Fibroblast of lung (primary cell): ENCODE data around the gene BRD1.

ENCODE experiments used
- EZH2 ChIP-seq: IDR thresholded peaks from 2 replicates; pipeline ENCODE4 v1.5.1; 2012; ENCODE audit warnings: low read length, control low read depth, mild to moderate bottlenecking; ENCODE audit errors: missing control alignments
- TF ChIP-seq, protein P1 (sequence below), 2 donors: IDR thresholded peaks in 1 of 2; conservative IDR thresholded peaks in 1 of 2; 1 replicate in 1 of 2; 2 replicates in 1 of 2; pipeline ENCODE4 v1.5.1; 2011 to 2012; ENCODE audit warnings: low read length in 2 of 2, control low read depth in 1 of 2, inconsistent platforms in 1 of 2, low read depth in 1 of 2, mild to moderate bottlenecking in 1 of 2

DNA sequence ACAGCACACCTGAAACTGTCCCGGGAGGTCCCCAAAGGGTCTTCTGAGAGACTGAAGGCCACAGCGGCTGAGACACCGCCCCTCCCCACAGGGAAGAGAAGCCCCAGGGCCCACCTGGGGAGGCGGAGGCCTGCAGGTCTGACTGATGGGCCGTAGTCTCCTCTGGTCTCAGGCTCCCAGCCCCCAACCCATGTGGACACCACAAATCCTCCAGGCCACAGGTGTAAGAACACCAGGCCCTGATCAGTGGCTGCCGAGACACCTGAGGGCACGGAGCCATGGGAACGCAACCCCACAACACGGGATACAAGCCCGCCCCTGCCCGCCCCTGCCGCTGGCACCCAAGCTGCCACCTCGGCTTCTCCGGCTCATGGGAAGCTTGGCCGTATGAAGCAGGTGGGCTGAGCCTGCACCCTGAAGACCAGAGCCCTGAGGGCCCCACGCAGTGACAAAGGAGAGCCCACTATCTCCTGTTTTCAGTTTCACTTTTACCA, 46.3 kb downstream of the BRD1 start:
- TF ChIP-seq, protein P1, sequence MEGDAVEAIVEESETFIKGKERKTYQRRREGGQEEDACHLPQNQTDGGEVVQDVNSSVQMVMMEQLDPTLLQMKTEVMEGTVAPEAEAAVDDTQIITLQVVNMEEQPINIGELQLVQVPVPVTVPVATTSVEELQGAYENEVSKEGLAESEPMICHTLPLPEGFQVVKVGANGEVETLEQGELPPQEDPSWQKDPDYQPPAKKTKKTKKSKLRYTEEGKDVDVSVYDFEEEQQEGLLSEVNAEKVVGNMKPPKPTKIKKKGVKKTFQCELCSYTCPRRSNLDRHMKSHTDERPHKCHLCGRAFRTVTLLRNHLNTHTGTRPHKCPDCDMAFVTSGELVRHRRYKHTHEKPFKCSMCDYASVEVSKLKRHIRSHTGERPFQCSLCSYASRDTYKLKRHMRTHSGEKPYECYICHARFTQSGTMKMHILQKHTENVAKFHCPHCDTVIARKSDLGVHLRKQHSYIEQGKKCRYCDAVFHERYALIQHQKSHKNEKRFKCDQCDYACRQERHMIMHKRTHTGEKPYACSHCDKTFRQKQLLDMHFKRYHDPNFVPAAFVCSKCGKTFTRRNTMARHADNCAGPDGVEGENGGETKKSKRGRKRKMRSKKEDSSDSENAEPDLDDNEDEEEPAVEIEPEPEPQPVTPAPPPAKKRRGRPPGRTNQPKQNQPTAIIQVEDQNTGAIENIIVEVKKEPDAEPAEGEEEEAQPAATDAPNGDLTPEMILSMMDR (conservative IDR thresholded peaks at IDR 0.05 in 1 of 2, IDR thresholded peaks at IDR 0.05 in 1 of 2; ENCODE audit: low read depth in 1 of 2, low read length in 2 of 2): no peak
- TF ChIP-seq EZH2: no peak
